Colonic mucosa (tissue), 4 donors: Measurements from ENCODE around the gene MYH11. TPM values are rescaled to one million over a fixed set of nuclear protein-coding genes. Genes with fewer than 3 reads are reported as not detected.
A peak's percentile ranks its signal among the peaks of the same experiment; 100 is the strongest.
"Not testable (repeated sequence)": the region's sequence is repeated elsewhere in the genome, so short reads cannot be mapped to it uniquely, and the experiment has no call there.

Source experiments
- DNase-seq: peaks from one replicate; pipeline ENCODE4 v3.0.0-alpha.2; 2020
- H3K27ac ChIP-seq: fragments of 200-600 bp; one replicate; pipeline ENCODE4 v1.8.0; 2021
- H3K27me3 ChIP-seq: fragments of 200-600 bp; one replicate; pipeline ENCODE4 v1.8.0; 2021
- H3K36me3 ChIP-seq: fragments of 200-600 bp; one replicate; pipeline ENCODE4 v1.8.0; 2021
- H3K4me1 ChIP-seq: fragments of 200-600 bp; one replicate; pipeline ENCODE4 v1.8.0; 2021; ENCODE audit warnings: mild to moderate bottlenecking
- H3K4me3 ChIP-seq: fragments of 200-600 bp; one replicate; pipeline ENCODE4 v1.8.0; 2021
- H3K9ac ChIP-seq, 2 donors: one replicate each; pipeline ENCODE4 v1.7.0; 2013; ENCODE audit warnings: control low read depth in 2 of 2, low read depth in 2 of 2, low read length in 2 of 2
- H3K9me3 ChIP-seq: fragments of 200-600 bp; one replicate; pipeline ENCODE4 v1.8.0; 2021
- CTCF ChIP-seq: fragments of 200-600 bp; IDR thresholded peaks from one replicate; pipeline ENCODE4 v1.8.0; 2022; ENCODE audit warnings: antibody characterized with exemption, mild to moderate bottlenecking
- intact Hi-C: fragments of 100-400 bp; cut with DNase I; formaldehyde crosslinking; loops from one replicate; pipeline ENCODE4 v1.14.1; 2022
- total RNA-seq, 2 donors: library from RNA; stranded (reverse); fragmentation: NEBNext Ultra II Directional in 1 of 2; extraction: Animal tissue kit (Norgen Biotek cat#: 25700) in 1 of 2; gene quantifications; one replicate each; pipeline ENCODE4 v1.2.1, GENCODE V29; 2021
- donor health status: healthy.
- donor health status: DM: no; HTN: no; CAD: no.
- donor health status: DM: no; HTN: no; CAD: no.

The MYH11 gene
- total RNA-seq, 2 donors from 2014 or later = 30.0 to 770 TPM

- no peak for DNase-seq
- H3K9me3 ChIP-seq = no peaks in the 10 kb centered on the region
- H3K27me3 ChIP-seq = no peaks in the 10 kb centered on the region
- H3K9ac ChIP-seq = no peak overlapping the region
- intact Hi-C loops = no loop called here
- H3K4me3 ChIP-seq = no peak overlapping the region
- peaks cover 8% of the 10 kb centered on the region for H3K4me1 ChIP-seq
- H3K27ac ChIP-seq = no peak overlapping the region
- H3K36me3 ChIP-seq = no peaks in the 10 kb centered on the region
- no peak for TF ChIP-seq CTCF
These were observed 40.6 kb downstream of the MYH11 start for GRCh38 chr16:15816228-15816627.

GRCh38 chr16:15812401-15812750 lies 44.5 kb downstream of the MYH11 start:
- H3K4me3 ChIP-seq, DNase-seq, H3K4me1 ChIP-seq, H3K36me3 ChIP-seq, H3K27me3 ChIP-seq, intact Hi-C loops, H3K9ac ChIP-seq, H3K9me3 ChIP-seq, H3K27ac ChIP-seq: not testable (repeated sequence)

GRCh38 chr16:15811481-15812400 lies 45.1 kb downstream of the MYH11 start:
- TF ChIP-seq CTCF = no peak

GRCh38 chr16:15810949-15811348 lies 45.9 kb downstream of the MYH11 start:
- Histone ChIP-seq H3K9ac (no peak overlapping the region), H3K4me3 (no peak overlapping the region), H3K36me3 (no peaks in the 10 kb centered on the region), H3K9me3 (no peaks in the 10 kb centered on the region), H3K27ac (no peak overlapping the region), H3K27me3 (no peaks in the 10 kb centered on the region), H3K4me1 (peaks cover 8% of the 10 kb centered on the region)
- no peak for TF ChIP-seq CTCF
- intact Hi-C loops = no loop called here
- no peak for DNase-seq

More at GRCh38 chr16:15811481-15812400, 45.1 kb downstream of the MYH11 start:
- no peaks in the 10 kb centered on the region for H3K9me3 ChIP-seq
- H3K9ac ChIP-seq = no peak overlapping the region
- H3K4me1 ChIP-seq = peaks cover 8% of the 10 kb centered on the region
- H3K4me3 ChIP-seq = no peak overlapping the region
- intact Hi-C loops = no loop called here
- no peaks in the 10 kb centered on the region for H3K27me3 ChIP-seq
- no peaks in the 10 kb centered on the region for H3K36me3 ChIP-seq
- peak overlapping the region; percentile 17 for H3K27ac ChIP-seq
- DNase-seq = no peak

- peaks cover 8% of the 10 kb centered on the region for H3K4me1 ChIP-seq
- no peak for DNase-seq
- intact Hi-C loops = no loop called here
- H3K9me3 ChIP-seq = no peaks in the 10 kb centered on the region
- H3K27ac ChIP-seq = no peak overlapping the region
- no peak for TF ChIP-seq CTCF
- H3K36me3 ChIP-seq = no peaks in the 10 kb centered on the region
- H3K4me3 ChIP-seq = no peak overlapping the region
- no peaks in the 10 kb centered on the region for H3K27me3 ChIP-seq
- no peak overlapping the region for H3K9ac ChIP-seq
These were observed 46.4 kb downstream of the MYH11 start for GRCh38 chr16:15810411-15810810.

- H3K4me3 ChIP-seq, H3K27me3 ChIP-seq, DNase-seq, H3K9ac ChIP-seq, H3K9me3 ChIP-seq, H3K36me3 ChIP-seq, H3K4me1 ChIP-seq, H3K27ac ChIP-seq, intact Hi-C loops: not testable (repeated sequence)
These were observed 47.5 kb downstream of the MYH11 start for GRCh38 chr16:15809297-15809696.
